GM12801 (cell line): ENCODE measurements around the gene TRAPPC8.

Experiments
- TF ChIP-seq, protein P1 (sequence below): IDR thresholded peaks from one replicate; pipeline ENCODE4 v1.5.1; 2011; ENCODE audit warnings: control low read depth; ENCODE audit not compliant: insufficient read length; ENCODE audit errors: extremely low read depth

TRAPPC8 gene

DNA sequence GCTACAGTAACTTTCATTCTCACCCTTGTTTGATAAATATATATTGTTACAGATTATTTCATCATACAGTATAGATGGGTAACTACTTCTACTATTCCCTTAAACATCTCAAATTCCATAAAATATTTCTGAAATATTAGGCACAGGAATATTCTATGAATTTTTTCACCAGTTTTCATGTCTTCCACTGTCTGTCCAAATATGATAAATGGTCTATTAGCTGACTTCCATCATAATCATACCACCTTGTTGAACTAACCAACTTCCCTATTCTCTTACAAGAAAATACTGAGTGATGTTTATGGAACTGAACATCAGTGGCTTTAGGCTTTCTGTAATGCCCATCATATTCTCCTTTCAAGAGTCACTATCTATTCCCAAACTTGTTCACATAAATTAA, 82.4 kb downstream of the TRAPPC8 start:
- TF ChIP-seq, protein P1, sequence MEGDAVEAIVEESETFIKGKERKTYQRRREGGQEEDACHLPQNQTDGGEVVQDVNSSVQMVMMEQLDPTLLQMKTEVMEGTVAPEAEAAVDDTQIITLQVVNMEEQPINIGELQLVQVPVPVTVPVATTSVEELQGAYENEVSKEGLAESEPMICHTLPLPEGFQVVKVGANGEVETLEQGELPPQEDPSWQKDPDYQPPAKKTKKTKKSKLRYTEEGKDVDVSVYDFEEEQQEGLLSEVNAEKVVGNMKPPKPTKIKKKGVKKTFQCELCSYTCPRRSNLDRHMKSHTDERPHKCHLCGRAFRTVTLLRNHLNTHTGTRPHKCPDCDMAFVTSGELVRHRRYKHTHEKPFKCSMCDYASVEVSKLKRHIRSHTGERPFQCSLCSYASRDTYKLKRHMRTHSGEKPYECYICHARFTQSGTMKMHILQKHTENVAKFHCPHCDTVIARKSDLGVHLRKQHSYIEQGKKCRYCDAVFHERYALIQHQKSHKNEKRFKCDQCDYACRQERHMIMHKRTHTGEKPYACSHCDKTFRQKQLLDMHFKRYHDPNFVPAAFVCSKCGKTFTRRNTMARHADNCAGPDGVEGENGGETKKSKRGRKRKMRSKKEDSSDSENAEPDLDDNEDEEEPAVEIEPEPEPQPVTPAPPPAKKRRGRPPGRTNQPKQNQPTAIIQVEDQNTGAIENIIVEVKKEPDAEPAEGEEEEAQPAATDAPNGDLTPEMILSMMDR = no peak

DNA sequence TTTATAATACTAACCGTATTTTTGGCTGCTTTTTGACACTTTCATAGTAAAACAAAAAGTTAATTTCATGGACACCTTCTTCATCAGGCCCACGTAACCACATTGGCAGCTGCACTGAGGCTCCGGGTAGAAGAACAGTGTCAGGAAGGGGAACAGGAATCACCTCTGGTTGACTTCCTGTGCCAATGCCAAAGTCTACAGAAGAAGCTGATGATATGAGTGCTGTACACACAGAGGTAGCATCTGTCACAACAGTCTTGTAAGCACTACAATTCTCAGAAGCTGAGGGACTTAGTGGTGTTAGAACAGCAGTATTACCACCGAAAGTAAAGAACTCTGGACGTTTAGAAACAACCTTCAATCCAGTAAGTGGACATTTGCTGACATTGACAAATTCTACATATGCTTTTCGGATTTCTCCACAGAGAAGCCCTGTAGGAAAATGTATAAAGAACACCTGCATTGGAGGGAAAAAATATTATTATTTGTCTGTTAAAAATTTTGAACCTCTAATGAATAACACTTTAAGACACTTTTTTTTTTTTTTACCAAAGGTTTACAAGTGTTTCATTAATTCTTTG, 85.3 kb downstream of the TRAPPC8 start:
- TF ChIP-seq, protein P1 = no peak

DNA sequence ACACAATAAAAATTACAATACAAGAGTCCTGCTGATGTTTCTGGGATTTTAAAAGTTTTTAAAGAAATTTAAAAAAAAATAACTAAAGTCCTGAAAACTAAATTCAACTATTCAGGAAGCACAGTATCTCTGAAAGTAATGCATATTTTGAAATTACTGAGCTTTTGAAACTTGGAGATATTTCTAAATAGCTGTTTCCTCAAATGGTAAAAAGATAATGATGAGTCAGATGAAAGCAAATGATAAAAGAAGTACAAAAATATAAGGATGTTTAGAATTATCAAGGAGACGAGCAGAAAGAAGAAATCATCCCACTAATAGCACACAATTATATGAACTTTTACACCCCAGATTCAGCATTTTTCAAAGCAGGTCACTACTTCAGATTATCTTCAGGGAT, 92.1 kb downstream of the TRAPPC8 start:
- TF ChIP-seq, protein P1 = no peak

DNA sequence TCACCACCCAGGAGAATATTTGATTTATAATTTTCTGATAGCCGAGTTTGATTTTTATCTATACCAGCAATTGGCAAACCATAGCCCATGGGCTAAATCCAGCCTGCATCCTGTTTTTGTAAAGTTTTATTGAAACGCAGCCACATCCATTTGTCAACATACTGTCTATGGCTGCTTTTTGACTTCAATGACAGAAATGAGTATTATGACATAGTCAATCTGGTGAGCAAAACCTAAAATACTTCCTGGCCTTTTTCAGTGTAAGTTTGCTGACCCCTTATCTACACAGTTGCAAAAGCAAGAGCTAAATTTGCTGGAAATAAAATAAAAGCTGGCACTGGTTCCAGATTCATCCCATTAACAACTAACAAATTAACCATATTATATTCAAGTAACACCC, 102.4 kb downstream of the TRAPPC8 start:
- TF ChIP-seq, protein P1 = no peak

DNA sequence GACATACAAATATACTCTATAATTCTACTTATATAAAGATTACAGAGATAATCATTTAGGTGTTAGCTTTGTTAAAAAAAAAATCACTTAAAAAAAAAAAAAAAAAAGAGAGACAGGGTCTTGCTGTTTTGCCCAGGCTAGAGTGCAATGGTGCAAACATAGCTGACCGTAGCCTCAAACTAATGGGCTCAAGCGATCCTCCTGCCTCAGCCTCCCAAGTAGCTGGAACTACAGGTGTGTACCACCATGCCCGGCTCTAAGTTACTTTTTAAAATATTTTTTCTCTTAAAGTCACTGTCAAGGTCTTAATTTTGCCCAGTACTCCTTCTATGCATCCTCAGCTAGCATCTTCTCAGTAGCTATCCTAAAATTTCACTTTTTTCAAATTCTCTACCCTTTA, 105.0 kb downstream of the TRAPPC8 start:
- TF ChIP-seq, protein P1 = no peak

DNA sequence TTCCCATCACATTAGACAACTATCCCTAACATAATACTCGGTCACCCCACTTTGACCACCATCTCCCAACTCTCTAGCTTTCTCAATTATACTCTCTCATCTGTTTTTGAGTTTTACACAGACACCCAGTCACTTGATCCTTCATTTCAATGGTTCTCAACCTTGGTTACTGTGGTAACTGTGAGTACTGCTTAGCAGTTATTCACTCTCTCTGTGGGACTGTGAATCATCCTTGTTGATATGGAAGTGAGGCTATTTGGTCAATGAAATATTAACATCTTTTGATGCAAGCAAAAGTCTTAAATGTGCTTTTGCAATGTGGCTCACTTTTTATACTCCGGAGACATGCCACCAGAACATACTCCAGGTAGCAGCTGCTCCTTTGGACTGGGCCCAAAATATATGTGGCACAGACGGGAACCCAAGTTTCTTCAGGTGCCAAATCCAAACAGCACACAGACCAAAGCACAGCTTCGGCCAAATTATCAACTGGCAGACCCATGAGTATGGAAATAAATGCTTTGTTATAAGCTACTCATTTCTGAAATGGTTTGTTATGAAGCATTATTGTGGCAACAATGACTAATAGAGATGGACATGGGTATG, 107.3 kb downstream of the TRAPPC8 start:
- TF ChIP-seq, protein P1 = no peak

DNA sequence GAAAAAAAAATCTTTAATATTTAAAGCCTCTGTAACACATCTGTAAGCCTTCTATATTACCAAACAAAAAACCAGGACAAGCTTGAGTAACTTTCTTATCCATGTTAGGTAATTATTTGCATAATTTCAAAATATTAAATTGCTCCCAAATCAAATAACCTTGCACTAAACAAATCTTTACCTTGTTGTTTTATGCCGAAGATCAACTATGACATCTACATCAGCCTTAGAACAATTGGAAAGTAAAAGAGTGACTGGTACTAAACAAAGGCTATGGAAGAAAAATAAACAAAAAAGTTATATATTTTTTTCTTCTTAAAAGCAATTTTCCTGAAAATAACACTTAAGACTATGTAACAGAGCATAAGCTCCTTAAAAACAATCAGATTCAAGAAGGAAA, 111.0 kb downstream of the TRAPPC8 start:
- TF ChIP-seq, protein P1 = no peak
